ENCODE data around the gene POLG2. TPM values are rescaled to one million over a fixed set of nuclear protein-coding genes. Genes with fewer than 3 reads are reported as not detected.
"Not testable (repeated sequence)": the region's sequence is repeated elsewhere in the genome, so short reads cannot be mapped to it uniquely, and the experiment has no call there.

Gene POLG2
- total RNA-seq, 1 donor from 2014 or later: 6.9 TPM

DNA sequence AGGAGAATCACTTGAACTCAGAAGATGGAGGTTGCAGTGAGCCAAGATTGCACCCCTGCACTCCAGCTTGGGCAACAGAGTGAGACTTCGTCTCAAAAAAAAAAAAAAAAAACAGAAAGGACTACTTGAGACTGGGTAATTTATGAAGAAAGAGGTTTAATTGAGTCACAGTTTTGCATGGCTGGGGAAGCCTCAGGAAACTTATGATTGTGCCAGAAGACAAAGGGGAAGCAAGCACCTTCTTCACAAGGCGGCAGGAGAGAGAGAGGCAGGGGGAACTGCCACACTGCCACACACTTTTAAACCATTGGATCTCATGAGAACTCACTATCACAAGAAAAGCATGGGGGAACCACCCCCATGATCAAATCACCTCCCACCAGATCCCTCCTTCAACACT lies 56.9 kb downstream of the POLG2 start:
- H3K4me3 ChIP-seq (ENCODE audit: low read depth, low read length): no peak overlapping the region
- no peaks in the 10 kb centered on the region for H3K27me3 ChIP-seq (ENCODE audit: control insufficient read depth, insufficient read depth, low read length)
- TF ChIP-seq, protein P1, sequence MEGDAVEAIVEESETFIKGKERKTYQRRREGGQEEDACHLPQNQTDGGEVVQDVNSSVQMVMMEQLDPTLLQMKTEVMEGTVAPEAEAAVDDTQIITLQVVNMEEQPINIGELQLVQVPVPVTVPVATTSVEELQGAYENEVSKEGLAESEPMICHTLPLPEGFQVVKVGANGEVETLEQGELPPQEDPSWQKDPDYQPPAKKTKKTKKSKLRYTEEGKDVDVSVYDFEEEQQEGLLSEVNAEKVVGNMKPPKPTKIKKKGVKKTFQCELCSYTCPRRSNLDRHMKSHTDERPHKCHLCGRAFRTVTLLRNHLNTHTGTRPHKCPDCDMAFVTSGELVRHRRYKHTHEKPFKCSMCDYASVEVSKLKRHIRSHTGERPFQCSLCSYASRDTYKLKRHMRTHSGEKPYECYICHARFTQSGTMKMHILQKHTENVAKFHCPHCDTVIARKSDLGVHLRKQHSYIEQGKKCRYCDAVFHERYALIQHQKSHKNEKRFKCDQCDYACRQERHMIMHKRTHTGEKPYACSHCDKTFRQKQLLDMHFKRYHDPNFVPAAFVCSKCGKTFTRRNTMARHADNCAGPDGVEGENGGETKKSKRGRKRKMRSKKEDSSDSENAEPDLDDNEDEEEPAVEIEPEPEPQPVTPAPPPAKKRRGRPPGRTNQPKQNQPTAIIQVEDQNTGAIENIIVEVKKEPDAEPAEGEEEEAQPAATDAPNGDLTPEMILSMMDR (IDR thresholded peaks at IDR 0.05; ENCODE audit: insufficient read depth, low read length, poor library complexity, severe bottlenecking): no peak

DNA sequence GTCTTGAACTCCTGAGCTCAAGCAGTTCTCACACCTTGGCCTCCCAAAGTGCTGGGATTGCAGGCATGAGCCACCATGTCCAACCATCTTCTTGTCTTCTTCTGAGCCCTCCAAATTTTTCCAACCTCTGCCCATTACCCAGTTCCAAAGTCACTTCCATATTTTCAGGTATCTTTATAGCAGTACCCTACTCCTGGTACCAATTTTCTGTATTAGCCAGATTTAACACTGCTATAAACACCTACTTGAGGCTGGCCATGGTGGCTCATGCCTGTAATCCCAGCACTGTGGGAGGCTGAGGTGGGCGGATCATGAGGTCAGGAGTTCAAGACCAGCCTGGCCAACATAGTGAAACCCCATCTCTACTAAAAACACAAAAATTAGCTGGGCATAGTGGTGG lies 57.3 kb downstream of the POLG2 start:
- DNase-seq (ENCODE audit: low read depth); H3K27me3 ChIP-seq (ENCODE audit: control insufficient read depth, insufficient read depth, low read length); H3K4me3 ChIP-seq (ENCODE audit: low read depth, low read length); H3K36me3 ChIP-seq (ENCODE audit: control insufficient read depth, insufficient read depth, low read length): not testable (repeated sequence)

More for the DNA sequence above, 56.9 kb downstream of the POLG2 start:
- DNase-seq (ENCODE audit: low read depth): no peak
- no peaks in the 10 kb centered on the region for H3K36me3 ChIP-seq (ENCODE audit: control insufficient read depth, insufficient read depth, low read length)

- DNase-seq (ENCODE audit: low read depth): no peak
- Histone ChIP-seq H3K4me3 (ENCODE audit: low read depth, low read length) (no peak overlapping the region), H3K27me3 (ENCODE audit: control insufficient read depth, insufficient read depth, low read length) (no peaks in the 10 kb centered on the region), H3K36me3 (ENCODE audit: control insufficient read depth, insufficient read depth, low read length) (no peaks in the 10 kb centered on the region)
- TF ChIP-seq, protein P1 (IDR thresholded peaks at IDR 0.05; ENCODE audit: insufficient read depth, low read length, poor library complexity, severe bottlenecking): no peak
These were observed 58.8 kb downstream of the POLG2 start for GRCh38 chr17:64437944-64438525.

- Histone ChIP-seq H3K36me3 (ENCODE audit: control insufficient read depth, insufficient read depth, low read length) (no peaks in the 10 kb centered on the region), H3K27me3 (ENCODE audit: control insufficient read depth, insufficient read depth, low read length) (no peaks in the 10 kb centered on the region), H3K4me3 (ENCODE audit: low read depth, low read length) (no peak overlapping the region)
- TF ChIP-seq, protein P1 (IDR thresholded peaks at IDR 0.05; ENCODE audit: insufficient read depth, low read length, poor library complexity, severe bottlenecking): no peak
- no peak for DNase-seq (ENCODE audit: low read depth)
These were observed 65.3 kb downstream of the POLG2 start for GRCh38 chr17:64431534-64431933.

GRCh38 chr17:64430036-64430435 lies 66.8 kb downstream of the POLG2 start:
- not testable (repeated sequence) for DNase-seq (ENCODE audit: low read depth); H3K36me3 ChIP-seq (ENCODE audit: control insufficient read depth, insufficient read depth, low read length); H3K4me3 ChIP-seq (ENCODE audit: low read depth, low read length); H3K27me3 ChIP-seq (ENCODE audit: control insufficient read depth, insufficient read depth, low read length)

DNA sequence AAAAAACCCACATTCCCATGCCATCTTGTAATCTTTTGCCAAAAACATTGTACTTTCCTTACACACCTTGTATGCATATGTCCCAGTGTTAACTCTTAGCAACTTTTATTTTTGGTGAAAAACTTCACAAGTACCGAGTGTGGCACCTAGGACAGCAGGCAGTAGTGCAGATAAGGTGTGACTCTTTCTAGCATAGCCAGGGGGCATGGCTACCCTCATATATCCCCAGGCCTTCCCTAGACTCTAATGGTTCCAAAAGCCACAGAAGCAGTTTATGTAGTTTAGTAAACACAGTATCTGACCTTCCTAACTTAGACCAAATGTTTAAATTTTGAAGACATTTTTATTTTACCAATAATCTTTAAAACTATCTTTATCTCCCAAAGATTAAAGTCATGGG lies 68.4 kb downstream of the POLG2 start:
- Histone ChIP-seq H3K27me3 (ENCODE audit: control insufficient read depth, insufficient read depth, low read length) (no peaks in the 10 kb centered on the region), H3K36me3 (ENCODE audit: control insufficient read depth, insufficient read depth, low read length) (no peaks in the 10 kb centered on the region), H3K4me3 (ENCODE audit: low read depth, low read length) (no peak overlapping the region)
- TF ChIP-seq, protein P1 (IDR thresholded peaks at IDR 0.05; ENCODE audit: insufficient read depth, low read length, poor library complexity, severe bottlenecking): no peak
- no peak for DNase-seq (ENCODE audit: low read depth)

Other genes starting within 250 kb of the POLG2 start
- 16.5 and 19.0 TPM in 2 replicates for gene TEX2, start 233.8 kb downstream of the POLG2 start, total RNA-seq
- 1.1 and 1.4 TPM in 2 replicates for gene PECAM1, start 106.2 kb downstream of the POLG2 start, total RNA-seq
- not detected in 2 replicates for gene MILR1, start 47.9 kb downstream of the POLG2 start, total RNA-seq
- 614 and 1,044 TPM in 2 replicates for gene DDX5, start 9.2 kb upstream of the POLG2 start, total RNA-seq
- 38.6 and 39.8 TPM in 2 replicates for gene CEP95, start 9.9 kb upstream of the POLG2 start, total RNA-seq
- 42.8 and 45.6 TPM in 2 replicates for gene SMURF2, start 165.3 kb upstream of the POLG2 start, total RNA-seq

Data from kidney epithelial cell (primary cell).